Hepatocyte (in vitro differentiated cells): ENCODE data around the gene PUS10. TPM values are rescaled to one million over a fixed set of nuclear protein-coding genes. Genes with fewer than 3 reads are reported as not detected.

ENCODE experiments used
- DNase-seq: peaks from one replicate; pipeline ENCODE4 v3.0.0-alpha.2; 2016; ENCODE audit warnings: low spot score
- H2AFZ ChIP-seq: fragments of 200-600 bp; sonication (generic); 2 replicates; pipeline ENCODE4 v1.6.0; 2016; ENCODE audit warnings: antibody characterized with exemption, mild to moderate bottlenecking
- H3K27ac ChIP-seq: fragments of 200-600 bp; sonication (generic); 2 replicates; pipeline ENCODE4 v1.5.1; 2016; ENCODE audit warnings: mild to moderate bottlenecking
- H3K27me3 ChIP-seq: fragments of 200-600 bp; sonication (generic); 2 replicates; pipeline ENCODE4 v1.6.1; 2016
- H3K36me3 ChIP-seq: fragments of 200-600 bp; sonication (generic); replicated peaks from 2 replicates; pipeline ENCODE4 v1.5.1; 2016; ENCODE audit warnings: low read depth; ENCODE audit not compliant: insufficient read depth
- H3K4me1 ChIP-seq: fragments of 200-600 bp; sonication (generic); 2 replicates; pipeline ENCODE4 v1.5.1; 2016; ENCODE audit warnings: mild to moderate bottlenecking, moderate library complexity; ENCODE audit not compliant: insufficient read depth
- H3K4me2 ChIP-seq: fragments of 200-600 bp; sonication (generic); 2 replicates; pipeline ENCODE4 v1.6.0; 2016
- H3K4me3 ChIP-seq: fragments of 200-600 bp; sonication (generic); 2 replicates; pipeline ENCODE4 v1.5.1; 2016; ENCODE audit warnings: mild to moderate bottlenecking
- H3K79me2 ChIP-seq: fragments of 200-600 bp; sonication (generic); 2 replicates; pipeline ENCODE4 v1.6.0; 2017; ENCODE audit warnings: mild to moderate bottlenecking
- H3K9me2 ChIP-seq: fragments of 200-600 bp; sonication (generic); replicated peaks from 2 replicates; pipeline ENCODE4 v1.6.0; 2017; ENCODE audit warnings: mild to moderate bottlenecking; ENCODE audit not compliant: insufficient read depth
- H3K9me3 ChIP-seq: fragments of 200-600 bp; sonication (generic); 2 replicates; pipeline ENCODE4 v1.5.1; 2016; ENCODE audit warnings: low read depth, mild to moderate bottlenecking
- H4K20me1 ChIP-seq: fragments of 200-600 bp; sonication (generic); 2 replicates; pipeline ENCODE4 v1.6.0; 2016; ENCODE audit warnings: mild to moderate bottlenecking; ENCODE audit not compliant: insufficient read depth, poor library complexity, severe bottlenecking
- CTCF ChIP-seq: fragments of 200-600 bp; sonication (generic); IDR thresholded peaks from 2 replicates; pipeline ENCODE4 v1.5.1; 2016; ENCODE audit warnings: antibody characterized with exemption, mild to moderate bottlenecking; ENCODE audit not compliant: poor library complexity
- EZH2 ChIP-seq: fragments of 200-600 bp; sonication (generic); IDR thresholded peaks from 2 replicates; pipeline ENCODE4 v1.6.1; 2016; ENCODE audit warnings: antibody characterized with exemption, mild to moderate bottlenecking, borderline replicate concordance
- EZH2phosphoT487 ChIP-seq: fragments of 200-600 bp; sonication (generic); IDR thresholded peaks from one replicate; pipeline ENCODE4 v1.6.1; 2018; ENCODE audit warnings: antibody characterized with exemption, mild to moderate bottlenecking, low read depth, moderate library complexity; ENCODE audit not compliant: unreplicated experiment, severe bottlenecking
- WGBS: methylation state at CpG from one replicate; pipeline ENCODE4 v1.1.6; 2016; ENCODE audit warnings: low lambda C conversion rate; ENCODE audit errors: missing lambda C conversion rate; 5-methylcytosine and 5-hydroxymethylcytosine counted together
- polyA plus RNA-seq: library from polyadenylated mRNA; unstranded; fragments of >200 nt; fragmentation: Nextera tagmentation; extraction: Ambion mirVana; gene quantifications from 2 replicates; pipeline ENCODE4 v1.2.1, GENCODE V29; 2016
- total RNA-seq: library from RNA; depleted of rRNA; stranded (reverse); fragments of >200 nt; gene quantifications from 2 replicates; pipeline ENCODE4 v1.2.3, GENCODE V29; 2014

PUS10 gene
- total and polyA plus RNA-seq, 2 experiments from 2014 or later: 4.5 to 15.3 TPM

GRCh38 chr2:60998628-60999545 lies 19.2 kb downstream of the PUS10 start:
- H3K27me3 ChIP-seq: no peaks in the 10 kb centered on the region
- no peak overlapping the region for H3K27ac ChIP-seq
- no peaks in the 10 kb centered on the region for H4K20me1 ChIP-seq
- peak; percentile 55 for DNase-seq
- H3K4me3 ChIP-seq: no peak overlapping the region
- no peak overlapping the region for H2AFZ ChIP-seq
- no peaks in the 10 kb centered on the region for H3K36me3 ChIP-seq
- H3K4me2 ChIP-seq: no peak overlapping the region
- no peak for TF ChIP-seq EZH2
- TF ChIP-seq CTCF: peak; percentile 69
- no peak for TF ChIP-seq EZH2phosphoT487
- no peaks in the 10 kb centered on the region for H3K9me3 ChIP-seq
- 79% methylated on average over 4 of the region's 4 CpGs for WGBS
- H3K79me2 ChIP-seq: no peaks in the 10 kb centered on the region
- no peaks in the 10 kb centered on the region for H3K9me2 ChIP-seq
- H3K4me1 ChIP-seq: no peaks in the 10 kb centered on the region

GRCh38 chr2:60994131-60994530 lies 23.9 kb downstream of the PUS10 start:
- no peaks in the 10 kb centered on the region for H3K4me1 ChIP-seq

GRCh38 chr2:60992985-60993392 lies 25.1 kb downstream of the PUS10 start:
- peaks cover 13% of the 10 kb centered on the region for H3K9me3 ChIP-seq
- H3K4me2 ChIP-seq: no peak overlapping the region
- H3K27me3 ChIP-seq: no peaks in the 10 kb centered on the region
- no peak overlapping the region for H2AFZ ChIP-seq
- H4K20me1 ChIP-seq: no peaks in the 10 kb centered on the region
- H3K9me2 ChIP-seq: no peaks in the 10 kb centered on the region
- no peak for TF ChIP-seq EZH2
- WGBS: 92% methylated on average over 7 of the region's 7 CpGs
- H3K36me3 ChIP-seq: no peaks in the 10 kb centered on the region
- no peaks in the 10 kb centered on the region for H3K79me2 ChIP-seq
- H3K27ac ChIP-seq: no peak overlapping the region
- no peak overlapping the region for H3K4me3 ChIP-seq
- no peak for DNase-seq
- H3K4me1 ChIP-seq: no peaks in the 10 kb centered on the region

More at GRCh38 chr2:60994131-60994530, 23.9 kb downstream of the PUS10 start:
- no peak overlapping the region for H2AFZ ChIP-seq
- peaks cover 13% of the 10 kb centered on the region for H3K9me3 ChIP-seq
- TF ChIP-seq EZH2phosphoT487 (no peak), EZH2 (no peak), CTCF (no peak)
- no peak overlapping the region for H3K27ac ChIP-seq
- no peak overlapping the region for H3K4me3 ChIP-seq
- no peaks in the 10 kb centered on the region for H3K27me3 ChIP-seq
- no peaks in the 10 kb centered on the region for H3K36me3 ChIP-seq
- DNase-seq: no peak
- H4K20me1 ChIP-seq: no peaks in the 10 kb centered on the region
- H3K79me2 ChIP-seq: no peaks in the 10 kb centered on the region
- no peaks in the 10 kb centered on the region for H3K9me2 ChIP-seq
- H3K4me2 ChIP-seq: no peak overlapping the region

- Histone ChIP-seq H3K36me3 (no peaks in the 10 kb centered on the region), H2AFZ (no peak overlapping the region), H3K79me2 (no peaks in the 10 kb centered on the region), H3K4me3 (no peak overlapping the region), H3K9me2 (no peaks in the 10 kb centered on the region), H3K9me3 (peaks cover 13% of the 10 kb centered on the region), H3K27ac (no peak overlapping the region), H3K4me1 (no peaks in the 10 kb centered on the region), H4K20me1 (no peaks in the 10 kb centered on the region), H3K27me3 (no peaks in the 10 kb centered on the region), H3K4me2 (no peak overlapping the region)
- 88% methylated on average over 4 of the region's 4 CpGs for WGBS
- no peak for DNase-seq
- TF ChIP-seq CTCF: no peak
- no peak for TF ChIP-seq EZH2phosphoT487
- no peak for TF ChIP-seq EZH2
Measured at GRCh38 chr2:60991644-60992043, 26.4 kb downstream of the PUS10 start.
